Vagina (tissue), 2 donors: ENCODE data around the gene ASNS. TPM values are rescaled to one million over a fixed set of nuclear protein-coding genes. Genes with fewer than 3 reads are reported as not detected.
"Not testable (repeated sequence)": the region's sequence is repeated elsewhere in the genome, so short reads cannot be mapped to it uniquely, and the experiment has no call there.

Source experiments
- DNase-seq, 2 donors: peaks; one replicate each; pipeline ENCODE4 v3.0.0-alpha.2; 2017; ENCODE audit errors: extremely low spot score in 2 of 2
- H3K27ac ChIP-seq: fragments of 200-600 bp; sonication (generic); one replicate; pipeline ENCODE4 v1.5.1; 2019
- H3K27me3 ChIP-seq: fragments of 200-600 bp; sonication (generic); one replicate; pipeline ENCODE4 v1.5.1; 2019
- H3K36me3 ChIP-seq, 2 donors: fragments of 200-600 bp; sonication (generic); one replicate each; pipeline ENCODE4 v1.5.1; 2017 to 2019
- H3K4me1 ChIP-seq: fragments of 200-600 bp; sonication (generic); one replicate; pipeline ENCODE4 v1.5.1; 2019
- H3K4me3 ChIP-seq, 2 donors: fragments of 200-600 bp; sonication (generic); 1 replicate in 1 of 2; 2 replicates in 1 of 2; pipeline ENCODE4 v1.5.1; 2016 to 2019
- H3K9me3 ChIP-seq: fragments of 200-600 bp; sonication (generic); one replicate; pipeline ENCODE4 v1.5.1; 2019
- CTCF ChIP-seq, 3 experiments: fragments of 450-650 bp in 2 of 3; fragments of 200-600 bp in 1 of 3; sonication (generic) in 1 of 3; IDR thresholded peaks; one replicate each; pipeline ENCODE4 v1.5.1; 2017 to 2019; ENCODE audit warnings: antibody characterized with exemption in 3 of 3, mild to moderate bottlenecking in 2 of 3, moderate library complexity in 2 of 3
- POLR2A ChIP-seq, 2 donors: fragments of 450-650 bp; IDR thresholded peaks; one replicate each; pipeline ENCODE4 v1.6.1; 2017; ENCODE audit warnings: antibody characterized with exemption in 2 of 2, mild to moderate bottlenecking in 2 of 2, moderate library complexity in 2 of 2
- POLR2AphosphoS5 ChIP-seq, 2 donors: sonication (generic); formaldehyde crosslinking; IDR thresholded peaks; one replicate each; pipeline ENCODE4 v1.9.0; 2017; ENCODE audit warnings: antibody characterized with exemption in 2 of 2, mild to moderate bottlenecking in 2 of 2, low read depth in 1 of 2; ENCODE audit not compliant: insufficient read depth in 1 of 2
- intact Hi-C: fragments of 100-400 bp; cut with DNase I; formaldehyde crosslinking; loops from one replicate; pipeline ENCODE4 v1.15.1; 2023
- total RNA-seq: library from RNA; depleted of rRNA; stranded (reverse); fragments of >200 nt; gene quantifications from one replicate; pipeline ENCODE4 v1.2.3, GENCODE V29; 2016

ASNS gene
- total RNA-seq, result 17.7 TPM

GRCh38 chr7:97872025-97872669 is at the start of gene ASNS:
ASNS (minus strand) TSS chr7:97872408; CDS start chr7:97869156, 3,252 bp downstream.
- Histone ChIP-seq H3K36me3 (peaks cover 0 to 4% of the 10 kb centered on the region in 2 donors), H3K9me3 (no peaks in the 10 kb centered on the region), H3K4me3 (peak within 1 kb of the TSS; percentile 75 to 92), H3K4me1 (peaks cover 8% of the 10 kb centered on the region), H3K27ac (peak within 1 kb of the TSS; percentile 70), H3K27me3 (no peaks in the 10 kb centered on the region)
- TF ChIP-seq POLR2AphosphoS5 (IDR thresholded peaks at IDR 0.05; ENCODE audit: insufficient read depth in 1 of 2, low read depth in 1 of 2) (peak; percentile 80 to 93), CTCF (IDR thresholded peaks at IDR 0.05) (no peak), POLR2A (IDR thresholded peaks at IDR 0.05) (peak in 1 of 2 donors; percentile 27)
- intact Hi-C loops, result no loop called here
- DNase-seq, result peak in 1 of 2 donors; percentile 91

GRCh38 chr7:97921254-97921653 is 49.0 kb upstream of the ASNS start:
- H3K27me3 ChIP-seq, H3K36me3 ChIP-seq, H3K4me3 ChIP-seq, H3K4me1 ChIP-seq, H3K27ac ChIP-seq, H3K9me3 ChIP-seq, intact Hi-C loops, DNase-seq: not testable (repeated sequence)

GRCh38 chr7:97915267-97915666 is 43.1 kb upstream of the ASNS start:
- intact Hi-C loops, H3K4me3 ChIP-seq, H3K9me3 ChIP-seq, H3K27ac ChIP-seq, H3K4me1 ChIP-seq, H3K36me3 ChIP-seq, DNase-seq, H3K27me3 ChIP-seq: not testable (repeated sequence)

- intact Hi-C loops, H3K4me3 ChIP-seq, DNase-seq, H3K27me3 ChIP-seq, H3K27ac ChIP-seq, H3K36me3 ChIP-seq, H3K4me1 ChIP-seq, H3K9me3 ChIP-seq: not testable (repeated sequence)
These were observed 40.1 kb upstream of the ASNS start for GRCh38 chr7:97912294-97912693.

- H3K4me3 ChIP-seq, H3K4me1 ChIP-seq, DNase-seq, H3K36me3 ChIP-seq, H3K27me3 ChIP-seq, intact Hi-C loops, H3K9me3 ChIP-seq, H3K27ac ChIP-seq: not testable (repeated sequence)
These were observed 24.7 kb upstream of the ASNS start for GRCh38 chr7:97896893-97897292.

- H3K9me3 ChIP-seq, H3K27ac ChIP-seq, DNase-seq, H3K27me3 ChIP-seq, intact Hi-C loops, H3K4me1 ChIP-seq, H3K36me3 ChIP-seq, H3K4me3 ChIP-seq: not testable (repeated sequence)
These were observed 19.5 kb upstream of the ASNS start for GRCh38 chr7:97891721-97892120.

GRCh38 chr7:97879527-97879926 is 7.3 kb upstream of the ASNS start:
- H3K9me3 ChIP-seq, H3K4me3 ChIP-seq, H3K4me1 ChIP-seq, DNase-seq, H3K27ac ChIP-seq, H3K36me3 ChIP-seq, H3K27me3 ChIP-seq, intact Hi-C loops: not testable (repeated sequence)

GRCh38 chr7:97874894-97875293 is 2.7 kb upstream of the ASNS start:
- H3K27me3 ChIP-seq, H3K4me3 ChIP-seq, H3K4me1 ChIP-seq, H3K36me3 ChIP-seq, H3K27ac ChIP-seq, intact Hi-C loops, H3K9me3 ChIP-seq, DNase-seq: not testable (repeated sequence)

- TF ChIP-seq POLR2AphosphoS5 (IDR thresholded peaks at IDR 0.05; ENCODE audit: insufficient read depth in 1 of 2, low read depth in 1 of 2) (no peak), CTCF (IDR thresholded peaks at IDR 0.05) (no peak), POLR2A (IDR thresholded peaks at IDR 0.05) (no peak)
- no peaks in the 10 kb centered on the region for H3K9me3 ChIP-seq
- intact Hi-C loops, result no loop called here
These were observed 1.4 kb upstream of the ASNS start for GRCh38 chr7:97873606-97874005.

More at GRCh38 chr7:97873606-97874005, 1.4 kb upstream of the ASNS start:
- H3K4me1 ChIP-seq, result peaks cover 8% of the 10 kb centered on the region
- H3K36me3 ChIP-seq, result no peaks in the 10 kb centered on the region
- H3K4me3 ChIP-seq, result no peak overlapping the region
- H3K27ac ChIP-seq, result no peak overlapping the region
- H3K27me3 ChIP-seq, result no peaks in the 10 kb centered on the region
- DNase-seq, result no peak
